ENCODE data around the gene DIP2B. TPM values are rescaled to one million over a fixed set of nuclear protein-coding genes. Genes with fewer than 3 reads are reported as not detected.

Gene DIP2B
- polyA plus RNA-seq, 1 of the 3 experiments (the other 2 are of a cell fraction): 6.6 TPM

DNA sequence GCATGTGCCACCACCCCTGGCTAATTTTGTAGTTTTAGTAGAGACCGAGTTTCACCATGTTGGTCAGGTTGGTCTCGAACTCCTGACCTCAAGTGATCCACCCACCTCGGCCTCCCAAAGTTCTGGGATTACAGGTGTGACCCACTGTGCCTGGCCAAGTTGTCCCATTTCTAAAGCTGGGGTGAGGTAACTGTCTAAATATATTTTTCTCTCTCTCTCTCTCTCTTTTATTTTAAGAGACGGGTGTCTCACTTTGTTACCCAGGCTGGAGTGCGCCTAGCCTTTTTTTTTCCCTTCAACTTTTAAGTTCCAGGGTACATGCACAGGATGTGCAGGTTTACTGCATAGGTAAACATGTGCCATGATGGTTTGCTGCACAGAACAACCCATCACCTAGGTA, 267.7 kb downstream of the DIP2B start:
- H3K4me1 ChIP-seq (ENCODE audit: control insufficient read depth in 1 of 2, insufficient read depth in 2 of 2, low read depth in 1 of 2, low read length in 1 of 2): no peaks in the 10 kb centered on the region; a peak in 1 of 4 replicates
- peaks cover 92% of the 10 kb centered on the region for H3K79me2 ChIP-seq (ENCODE audit: insufficient read depth)
- no peak overlapping the region for H3K4me3 ChIP-seq (ENCODE audit: low read depth in 2 of 2, low read length in 1 of 2)
- no peak for DNase-seq
- H3K27ac ChIP-seq (ENCODE audit: low read depth in 2 of 2, low read length in 1 of 2): no peak overlapping the region
- H3F3A ChIP-seq (replicated peaks; ENCODE audit: insufficient read depth): no peaks in the 10 kb centered on the region
- H2AFZ ChIP-seq (ENCODE audit: low read depth): no peak overlapping the region
- 97% methylated on average over 5 of the region's 5 CpGs for WGBS (ENCODE audit: low lambda C conversion rate)
- no peaks in the 10 kb centered on the region for H3K27me3 ChIP-seq (ENCODE audit: insufficient read depth)
- H4K20me1 ChIP-seq (ENCODE audit: insufficient read depth): peaks cover 11% of the 10 kb centered on the region
- peaks cover 0 to 21% of the 10 kb centered on the region in 2 experiments for H3K36me3 ChIP-seq (replicated peaks in 1 of 2; ENCODE audit: control insufficient read depth in 1 of 2, insufficient read depth in 2 of 2, low read length in 1 of 2)
- H3K9me3 ChIP-seq: no peaks in the 10 kb centered on the region
- H3K4me2 ChIP-seq: no peak overlapping the region
- TF ChIP-seq NFIC (IDR thresholded peaks at IDR 0.05; ENCODE audit: borderline replicate concordance): no peak
- no peak for TF ChIP-seq TEAD4 (IDR thresholded peaks at IDR 0.05; ENCODE audit: borderline replicate concordance, insufficient read depth)
- TF ChIP-seq, protein P1, sequence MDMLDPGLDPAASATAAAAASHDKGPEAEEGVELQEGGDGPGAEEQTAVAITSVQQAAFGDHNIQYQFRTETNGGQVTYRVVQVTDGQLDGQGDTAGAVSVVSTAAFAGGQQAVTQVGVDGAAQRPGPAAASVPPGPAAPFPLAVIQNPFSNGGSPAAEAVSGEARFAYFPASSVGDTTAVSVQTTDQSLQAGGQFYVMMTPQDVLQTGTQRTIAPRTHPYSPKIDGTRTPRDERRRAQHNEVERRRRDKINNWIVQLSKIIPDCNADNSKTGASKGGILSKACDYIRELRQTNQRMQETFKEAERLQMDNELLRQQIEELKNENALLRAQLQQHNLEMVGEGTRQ (IDR thresholded peaks at IDR 0.05; ENCODE audit: borderline replicate concordance, low read depth, low read length): no peak
- TF ChIP-seq, protein P2, sequence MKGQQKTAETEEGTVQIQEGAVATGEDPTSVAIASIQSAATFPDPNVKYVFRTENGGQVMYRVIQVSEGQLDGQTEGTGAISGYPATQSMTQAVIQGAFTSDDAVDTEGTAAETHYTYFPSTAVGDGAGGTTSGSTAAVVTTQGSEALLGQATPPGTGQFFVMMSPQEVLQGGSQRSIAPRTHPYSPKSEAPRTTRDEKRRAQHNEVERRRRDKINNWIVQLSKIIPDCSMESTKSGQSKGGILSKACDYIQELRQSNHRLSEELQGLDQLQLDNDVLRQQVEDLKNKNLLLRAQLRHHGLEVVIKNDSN (IDR thresholded peaks at IDR 0.05; ENCODE audit: borderline replicate concordance, low read depth): no peak
- no peak for TF ChIP-seq EZH2phosphoT487 (IDR thresholded peaks at IDR 0.05; ENCODE audit: borderline replicate concordance, low read depth)
- ChIA-PET POLR2A (no interaction called here), CTCF (no interaction called here)
- no peak overlapping the region for H3K9ac ChIP-seq
- no peaks in the 10 kb centered on the region for H3K9me2 ChIP-seq

DNA sequence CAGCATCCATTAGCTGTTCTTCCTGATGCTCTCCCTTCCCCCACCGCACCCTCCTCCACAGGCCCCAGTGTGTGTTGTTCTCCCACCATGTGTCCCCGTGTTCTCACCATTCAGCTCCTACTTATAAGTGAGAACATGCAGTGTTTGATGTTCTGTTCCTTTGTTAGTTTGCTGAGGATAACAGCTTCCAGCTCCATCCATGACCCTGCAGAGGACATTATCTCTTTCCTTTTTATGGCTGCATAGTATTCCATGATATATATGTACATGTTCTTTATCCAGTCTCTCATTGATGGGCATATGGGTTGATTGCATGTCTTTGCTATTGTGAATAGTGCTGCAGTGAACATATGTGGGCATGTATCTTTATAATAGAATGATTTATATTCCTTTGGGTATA, 268.1 kb downstream of the DIP2B start:
- Histone ChIP-seq H3K9me3 (no peaks in the 10 kb centered on the region), H3K4me2 (no peak overlapping the region), H3K4me3 (ENCODE audit: low read depth in 2 of 2, low read length in 1 of 2) (no peak overlapping the region), H3F3A (replicated peaks; ENCODE audit: insufficient read depth) (no peaks in the 10 kb centered on the region), H3K9ac (no peak overlapping the region), H4K20me1 (ENCODE audit: insufficient read depth) (peaks cover 9% of the 10 kb centered on the region; the same call in 1 of the 2 replicates), H3K36me3 (replicated peaks in 1 of 2; ENCODE audit: control insufficient read depth in 1 of 2, insufficient read depth in 2 of 2, low read length in 1 of 2) (peaks cover 0 to 21% of the 10 kb centered on the region in 2 experiments), H3K79me2 (ENCODE audit: insufficient read depth) (peaks cover 92% of the 10 kb centered on the region), H3K27ac (ENCODE audit: low read depth in 2 of 2, low read length in 1 of 2) (no peak overlapping the region), H3K4me1 (ENCODE audit: control insufficient read depth in 1 of 2, insufficient read depth in 2 of 2, low read depth in 1 of 2, low read length in 1 of 2) (no peaks in the 10 kb centered on the region; a peak in 1 of 4 replicates), H3K27me3 (ENCODE audit: insufficient read depth) (no peaks in the 10 kb centered on the region), H3K9me2 (no peaks in the 10 kb centered on the region), H2AFZ (ENCODE audit: low read depth) (no peak overlapping the region)
- ChIA-PET POLR2A (no interaction called here), CTCF (no interaction called here)
- WGBS (ENCODE audit: low lambda C conversion rate): 97% methylated on average over 2 of the region's 2 CpGs
- DNase-seq: no peak
- TF ChIP-seq, protein P2 (IDR thresholded peaks at IDR 0.05; ENCODE audit: borderline replicate concordance, low read depth): no peak
- TF ChIP-seq, protein P3, sequence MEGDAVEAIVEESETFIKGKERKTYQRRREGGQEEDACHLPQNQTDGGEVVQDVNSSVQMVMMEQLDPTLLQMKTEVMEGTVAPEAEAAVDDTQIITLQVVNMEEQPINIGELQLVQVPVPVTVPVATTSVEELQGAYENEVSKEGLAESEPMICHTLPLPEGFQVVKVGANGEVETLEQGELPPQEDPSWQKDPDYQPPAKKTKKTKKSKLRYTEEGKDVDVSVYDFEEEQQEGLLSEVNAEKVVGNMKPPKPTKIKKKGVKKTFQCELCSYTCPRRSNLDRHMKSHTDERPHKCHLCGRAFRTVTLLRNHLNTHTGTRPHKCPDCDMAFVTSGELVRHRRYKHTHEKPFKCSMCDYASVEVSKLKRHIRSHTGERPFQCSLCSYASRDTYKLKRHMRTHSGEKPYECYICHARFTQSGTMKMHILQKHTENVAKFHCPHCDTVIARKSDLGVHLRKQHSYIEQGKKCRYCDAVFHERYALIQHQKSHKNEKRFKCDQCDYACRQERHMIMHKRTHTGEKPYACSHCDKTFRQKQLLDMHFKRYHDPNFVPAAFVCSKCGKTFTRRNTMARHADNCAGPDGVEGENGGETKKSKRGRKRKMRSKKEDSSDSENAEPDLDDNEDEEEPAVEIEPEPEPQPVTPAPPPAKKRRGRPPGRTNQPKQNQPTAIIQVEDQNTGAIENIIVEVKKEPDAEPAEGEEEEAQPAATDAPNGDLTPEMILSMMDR (IDR thresholded peaks at IDR 0.05): no peak
- TF ChIP-seq CHD2 (IDR thresholded peaks at IDR 0.05; ENCODE audit: low read length, partially characterized antibody): no peak
- TF ChIP-seq, protein P1 (IDR thresholded peaks at IDR 0.05; ENCODE audit: borderline replicate concordance, low read depth, low read length): no peak
- TF ChIP-seq NFIC (IDR thresholded peaks at IDR 0.05; ENCODE audit: borderline replicate concordance): no peak
- no peak for TF ChIP-seq JUND (IDR thresholded peaks at IDR 0.05)
- no peak for TF ChIP-seq RCOR1 (IDR thresholded peaks at IDR 0.05; ENCODE audit: low read length)
- TF ChIP-seq, protein P4, sequence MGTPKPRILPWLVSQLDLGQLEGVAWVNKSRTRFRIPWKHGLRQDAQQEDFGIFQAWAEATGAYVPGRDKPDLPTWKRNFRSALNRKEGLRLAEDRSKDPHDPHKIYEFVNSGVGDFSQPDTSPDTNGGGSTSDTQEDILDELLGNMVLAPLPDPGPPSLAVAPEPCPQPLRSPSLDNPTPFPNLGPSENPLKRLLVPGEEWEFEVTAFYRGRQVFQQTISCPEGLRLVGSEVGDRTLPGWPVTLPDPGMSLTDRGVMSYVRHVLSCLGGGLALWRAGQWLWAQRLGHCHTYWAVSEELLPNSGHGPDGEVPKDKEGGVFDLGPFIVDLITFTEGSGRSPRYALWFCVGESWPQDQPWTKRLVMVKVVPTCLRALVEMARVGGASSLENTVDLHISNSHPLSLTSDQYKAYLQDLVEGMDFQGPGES (IDR thresholded peaks at IDR 0.05; ENCODE audit: low read depth, low read length): no peak
- no peak for TF ChIP-seq MXI1 (IDR thresholded peaks at IDR 0.05; ENCODE audit: low read depth, low read length)
- no peak for TF ChIP-seq SMC3 (IDR thresholded peaks at IDR 0.05; ENCODE audit: low read depth, low read length)
- TF ChIP-seq TAF1 (IDR thresholded peaks at IDR 0.05; ENCODE audit: borderline replicate concordance, low read depth, low read length): no peak
- no peak for TF ChIP-seq POLR2AphosphoS5 (IDR thresholded peaks at IDR 0.05; ENCODE audit: low read depth, low read length)
- no peak for TF ChIP-seq SIN3A (IDR thresholded peaks at IDR 0.05; ENCODE audit: borderline replicate concordance, low read depth, low read length)
- TF ChIP-seq FOXJ3 (CRISPR knock-in tag; IDR thresholded peaks at IDR 0.05): no peak
- no peak for TF ChIP-seq EZH2phosphoT487 (IDR thresholded peaks at IDR 0.05; ENCODE audit: borderline replicate concordance, low read depth)
- TF ChIP-seq GABPA (IDR thresholded peaks at IDR 0.05; ENCODE audit: low read depth): no peak
